Lung (tissue), 12 donors: ENCODE results near the gene DOCK7. TPM values are rescaled to one million over a fixed set of nuclear protein-coding genes. Genes with fewer than 3 reads are reported as not detected.

ENCODE experiments used
- ATAC-seq: fragments of 200-7000 bp; cut with Tn5 transposase; one replicate; pipeline ENCODE4 v1.9.1; 2020; ENCODE audit warnings: moderate number of reproducible peaks; ENCODE audit not compliant: insufficient read depth, low FRiP score
- DNase-seq, 3 donors: peaks; one replicate each; pipeline ENCODE4 v3.0.0-alpha.2; 2013 to 2017
- H3K27ac ChIP-seq, 2 donors: one replicate each; pipeline ENCODE4 v1.5.1; 2013; ENCODE audit warnings: mild to moderate bottlenecking in 2 of 2, moderate library complexity in 2 of 2, control low read depth in 1 of 2, inconsistent platforms in 1 of 2, low read depth in 1 of 2, low read length in 1 of 2
- H3K27me3 ChIP-seq, 3 donors: one replicate each; pipeline ENCODE4 v1.5.1; 2013; ENCODE audit warnings: low read length in 2 of 3; ENCODE audit not compliant: control insufficient read depth in 3 of 3, insufficient read depth in 3 of 3
- H3K36me3 ChIP-seq, 4 donors: one replicate each; pipeline ENCODE4 v1.5.1; 2013; ENCODE audit warnings: low read length in 4 of 4, mild to moderate bottlenecking in 1 of 4, moderate library complexity in 1 of 4; ENCODE audit not compliant: control insufficient read depth in 4 of 4, insufficient read depth in 4 of 4
- H3K4me1 ChIP-seq, 5 donors: one replicate each; pipeline ENCODE4 v1.5.1; 2013; ENCODE audit warnings: low read length in 5 of 5, mild to moderate bottlenecking in 2 of 5, moderate library complexity in 1 of 5; ENCODE audit not compliant: control insufficient read depth in 5 of 5, insufficient read depth in 5 of 5
- H3K4me3 ChIP-seq: one replicate; pipeline ENCODE4 v1.5.1; 2013; ENCODE audit warnings: mild to moderate bottlenecking, control low read depth, moderate library complexity
- H3K9ac ChIP-seq, 2 donors: one replicate each; pipeline ENCODE4 v1.5.1; 2013; ENCODE audit warnings: low read length in 2 of 2, control low read depth in 1 of 2; ENCODE audit not compliant: insufficient read depth in 1 of 2
- H3K9me3 ChIP-seq, 4 donors: one replicate each; pipeline ENCODE4 v1.5.1; 2013; ENCODE audit warnings: low read length in 3 of 4, mild to moderate bottlenecking in 1 of 4, moderate library complexity in 1 of 4; ENCODE audit not compliant: control insufficient read depth in 4 of 4, insufficient read depth in 3 of 4
- CTCF ChIP-seq: IDR thresholded peaks from 2 replicates; pipeline ENCODE4 v1.5.1; 2012; ENCODE audit warnings: mild to moderate bottlenecking; ENCODE audit errors: control extremely low read depth, extremely low read depth
- WGBS, 2 donors: extraction: QIAGEN DNeasy Blood & Tissue Kit; methylation state at CpG; one replicate each; pipeline ENCODE4 v1.1.7; 2013; 5-methylcytosine and 5-hydroxymethylcytosine counted together
- polyA plus RNA-seq, 2 donors: library from polyadenylated mRNA; stranded (reverse); fragments of 200-250 nt; gene quantifications; one replicate each; pipeline ENCODE4 v1.2.1, GENCODE V29; 2013
- total RNA-seq, 2 donors: library from RNA; depleted of rRNA in 1 of 2; stranded (reverse); fragments of >200 nt in 1 of 2; gene quantifications; one replicate each; pipeline ENCODE4 v1.2.1, GENCODE V29; 2014 to 2021
- donor health status: control.
- donor health status: control.
- donor health status: Bipolar disorder and iron deficiency.
- donor health status: healthy.
- donor health status: DM: yes; HTN: yes; CAD: no.

The DOCK7 gene
- total and polyA plus RNA-seq, 4 donors, result 3.4 to 111 (median 20.2) TPM

- no peaks in the 10 kb centered on the region for H3K9me3 ChIP-seq
- no peak overlapping the region for H3K27ac ChIP-seq
- ATAC-seq (no peak), DNase-seq (no peak)
- no peak for TF ChIP-seq CTCF
- peaks cover 0 to under 1% (median 0%) of the 10 kb centered on the region in 5 donors for H3K4me1 ChIP-seq
- no peaks in the 10 kb centered on the region for H3K27me3 ChIP-seq
- H3K36me3 ChIP-seq, result no peaks in the 10 kb centered on the region
- H3K4me3 ChIP-seq, result no peak overlapping the region
- no peak overlapping the region for H3K9ac ChIP-seq
- 79 to 82% methylated on average over 4 of the region's 4 CpGs for WGBS, 2 donors
These were observed 263.8 kb downstream of the DOCK7 start for GRCh38 chr1:62424411-62424810.

DNA sequence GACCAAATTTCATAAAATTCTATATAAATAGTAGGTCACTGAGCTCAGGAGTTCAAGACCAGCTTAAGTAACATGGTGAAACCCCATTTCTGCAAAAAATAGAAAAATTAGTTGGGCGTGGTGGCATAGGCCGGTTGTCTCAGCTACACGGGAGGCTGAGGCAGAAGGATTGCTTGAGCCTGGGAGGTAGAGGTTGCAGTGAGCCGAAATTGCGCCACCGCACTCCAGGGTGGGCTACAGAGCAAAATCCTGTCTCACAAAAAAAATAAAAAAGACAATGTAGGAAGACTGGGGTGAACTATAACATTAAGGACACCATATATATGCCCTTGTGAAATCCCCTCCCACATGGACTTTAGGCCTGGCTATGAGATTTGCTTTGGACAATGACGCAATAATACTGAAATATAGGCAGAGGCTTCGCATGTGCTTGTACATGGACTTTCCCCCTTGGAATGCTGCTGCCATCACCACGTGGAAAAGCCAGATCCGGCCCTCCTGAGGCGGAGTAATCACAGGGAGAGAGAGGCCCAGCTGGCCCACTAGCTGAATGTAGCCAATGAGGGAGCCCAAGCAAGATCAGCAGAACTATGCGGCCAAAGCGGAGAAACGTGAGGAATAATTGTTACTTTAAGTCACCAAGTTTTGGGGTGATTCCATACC lies 264.5 kb downstream of the DOCK7 start:
- ATAC-seq, result no peak

GRCh38 chr1:62420214-62420613 lies 268.0 kb downstream of the DOCK7 start:
- no peak overlapping the region for H3K27ac ChIP-seq
- 83 to 89% methylated on average over 1 of the region's 1 CpG for WGBS, 2 donors
- no peaks in the 10 kb centered on the region for H3K36me3 ChIP-seq
- no peaks in the 10 kb centered on the region for H3K27me3 ChIP-seq
- no peak overlapping the region for H3K4me3 ChIP-seq
- no peak for TF ChIP-seq CTCF
- no peak overlapping the region for H3K9ac ChIP-seq
- H3K4me1 ChIP-seq, result peaks cover 0 to 3% (median 0%) of the 10 kb centered on the region in 5 donors
- no peak for ATAC-seq
- no peaks in the 10 kb centered on the region for H3K9me3 ChIP-seq
- DNase-seq, result no peak

More for the DNA sequence above, 264.5 kb downstream of the DOCK7 start:
- Histone ChIP-seq H3K36me3 (no peaks in the 10 kb centered on the region), H3K9me3 (no peaks in the 10 kb centered on the region), H3K4me1 (peaks cover 0 to 3% (median 0%) of the 10 kb centered on the region in 5 donors), H3K27me3 (no peaks in the 10 kb centered on the region), H3K27ac (no peak overlapping the region), H3K4me3 (no peak overlapping the region), H3K9ac (no peak overlapping the region)
- DNase-seq, result no peak
- WGBS, 2 donors, result 93 to 94% methylated on average over 14 of the region's 14 CpGs
- TF ChIP-seq CTCF, result no peak
